Fibroblast of the aortic adventitia (primary cell): ENCODE measurements around the gene SEC16B. TPM values are rescaled to one million over a fixed set of nuclear protein-coding genes. Genes with fewer than 3 reads are reported as not detected.
A peak's percentile ranks its signal among the peaks of the same experiment; 100 is the strongest.

Experiments used
- DNase-seq: peaks from one replicate; pipeline ENCODE4 v3.0.0-alpha.2; 2010; ENCODE audit warnings: low read depth
- H3K4me3 ChIP-seq: 2 replicates; pipeline ENCODE4 v1.5.1; 2011; ENCODE audit warnings: low read depth, mild to moderate bottlenecking, control low read depth, low read length, moderate library complexity
- CTCF ChIP-seq: IDR thresholded peaks from 2 replicates; pipeline ENCODE4 v1.5.1; 2011; ENCODE audit warnings: mild to moderate bottlenecking, low read length, control low read depth, inconsistent platforms; ENCODE audit not compliant: insufficient read depth
- total RNA-seq: library from RNA; depleted of rRNA; stranded (reverse); fragments of >200 nt; gene quantifications from 2 replicates; pipeline ENCODE4 v1.2.3, GENCODE V29; 2012; ENCODE audit warnings: low replicate concordance

Gene SEC16B
- total RNA-seq, 1 donor: 4.8 TPM

- DNase-seq: peak; percentile 72
- TF ChIP-seq CTCF: peak; percentile 86
These were observed 23.8 kb downstream of the SEC16B start for GRCh38 chr1:177945943-177946650.

DNA sequence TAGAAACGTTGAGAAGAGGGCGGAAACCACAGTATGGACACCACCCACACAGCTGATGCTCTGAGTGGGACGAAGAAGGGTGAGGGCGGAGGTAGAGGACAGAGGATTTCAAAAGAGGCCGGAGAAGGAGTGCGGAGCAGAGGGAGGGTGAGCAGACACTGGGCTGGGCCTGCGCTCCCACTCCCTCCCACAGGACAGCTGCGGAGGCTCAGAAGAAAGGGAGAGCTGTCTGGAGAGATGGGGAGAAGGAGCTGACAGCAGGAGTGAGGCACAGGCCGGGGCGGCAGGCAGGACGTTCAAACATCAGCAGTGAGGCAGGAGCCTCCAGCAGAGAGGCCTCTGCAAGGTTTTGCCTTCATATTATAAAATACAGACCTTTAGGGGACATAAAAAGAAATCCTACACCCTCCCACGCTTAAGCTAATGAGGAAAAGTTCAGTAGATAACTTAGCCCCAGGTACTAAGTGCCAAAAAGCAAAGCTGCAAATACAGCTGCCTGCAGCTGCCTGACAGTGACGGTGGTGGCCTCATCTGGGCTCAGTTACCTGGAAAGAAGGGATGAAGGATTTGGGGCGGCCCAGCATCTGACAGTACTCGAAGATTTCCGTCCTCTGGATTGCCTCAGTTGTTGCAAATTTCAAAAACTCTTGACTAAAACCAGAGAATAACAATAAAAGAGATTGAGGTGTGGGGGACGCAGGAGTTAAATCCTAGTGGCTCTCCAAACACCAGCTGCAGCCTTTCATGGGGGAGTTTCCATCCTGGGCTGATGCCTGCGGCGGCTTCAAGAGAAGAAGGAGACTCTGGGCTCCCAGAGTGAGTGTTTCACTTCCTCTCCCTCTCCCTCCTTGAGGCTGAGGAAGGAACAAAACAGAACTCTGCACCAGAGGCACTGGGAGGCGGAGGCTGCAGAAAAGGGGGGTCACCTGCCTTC is 25.6 kb downstream of the SEC16B start:
- TF ChIP-seq CTCF: no peak
- no peak overlapping the region for H3K4me3 ChIP-seq
- DNase-seq: no peak

More at GRCh38 chr1:177945943-177946650, 23.8 kb downstream of the SEC16B start:
- no peak overlapping the region for H3K4me3 ChIP-seq

GRCh38 chr1:177941976-177942375 is 27.9 kb downstream of the SEC16B start:
- no peak for TF ChIP-seq CTCF
- H3K4me3 ChIP-seq: no peak overlapping the region
- DNase-seq: no peak

DNA sequence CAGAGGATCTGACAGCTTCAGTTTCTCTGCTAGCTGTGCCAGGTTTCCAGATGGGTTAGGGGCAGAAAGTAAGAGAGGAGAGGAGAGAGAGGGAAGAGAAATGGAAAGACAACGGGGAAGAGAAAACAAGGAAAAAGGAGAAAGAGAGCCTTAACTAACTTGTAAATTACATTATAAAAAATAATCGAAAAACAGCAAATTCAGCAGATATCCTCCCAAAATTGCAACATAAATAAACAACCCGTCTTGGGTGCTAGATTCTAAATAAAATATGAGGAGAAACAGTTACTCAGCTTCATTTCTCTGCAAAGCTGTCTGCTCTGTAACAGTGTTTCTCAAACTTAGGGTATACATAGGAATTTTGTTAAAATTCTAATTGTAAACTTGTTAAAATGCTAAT is 29.2 kb downstream of the SEC16B start:
- no peak overlapping the region for H3K4me3 ChIP-seq
- no peak for TF ChIP-seq CTCF
- no peak for DNase-seq

DNA sequence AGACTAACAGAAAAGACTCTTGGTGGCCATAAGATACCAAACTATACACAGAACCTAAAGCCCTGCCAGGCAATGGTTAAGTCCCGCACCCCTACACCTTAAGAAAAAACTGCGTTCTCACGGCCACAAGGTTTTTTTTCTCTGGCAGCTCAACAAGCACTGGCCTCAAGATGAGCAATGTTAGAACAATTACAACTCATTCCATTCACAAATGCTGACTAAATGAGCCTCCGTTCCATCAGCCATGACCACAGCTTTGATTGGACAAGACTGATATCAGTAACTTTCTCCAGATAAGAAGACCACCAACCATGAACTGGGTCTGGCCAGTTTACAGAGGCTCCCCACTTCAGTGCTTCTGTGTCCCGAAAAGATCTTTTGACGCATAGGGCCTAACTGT is 31.9 kb downstream of the SEC16B start:
- DNase-seq: peak; percentile 74
- TF ChIP-seq CTCF: no peak
- no peak overlapping the region for H3K4me3 ChIP-seq

- no peak for TF ChIP-seq CTCF
- no peak for DNase-seq
- no peak overlapping the region for H3K4me3 ChIP-seq
These were observed 32.6 kb downstream of the SEC16B start for GRCh38 chr1:177937174-177937770.
